GM12864 (cell line): ENCODE data around the gene CD19.

Experiments
- DNase-seq: peaks from one replicate; pipeline ENCODE4 v3.0.0-alpha.2; 2011; ENCODE audit warnings: low read depth
- H3K4me3 ChIP-seq: 2 replicates; pipeline ENCODE4 v1.5.1; 2011; ENCODE audit warnings: mild to moderate bottlenecking, low read depth, low read length, control low read depth
- TF ChIP-seq, protein P1 (sequence below): IDR thresholded peaks from 2 replicates; pipeline ENCODE4 v1.5.1; 2011; ENCODE audit warnings: low read depth, mild to moderate bottlenecking, moderate library complexity, low read length, control low read depth, inconsistent platforms; ENCODE audit errors: missing control alignments

The CD19 gene

GRCh38 chr16:28893291-28893690 lies 38.5 kb upstream of the CD19 start:
- DNase-seq = no peak
- TF ChIP-seq, protein P1, sequence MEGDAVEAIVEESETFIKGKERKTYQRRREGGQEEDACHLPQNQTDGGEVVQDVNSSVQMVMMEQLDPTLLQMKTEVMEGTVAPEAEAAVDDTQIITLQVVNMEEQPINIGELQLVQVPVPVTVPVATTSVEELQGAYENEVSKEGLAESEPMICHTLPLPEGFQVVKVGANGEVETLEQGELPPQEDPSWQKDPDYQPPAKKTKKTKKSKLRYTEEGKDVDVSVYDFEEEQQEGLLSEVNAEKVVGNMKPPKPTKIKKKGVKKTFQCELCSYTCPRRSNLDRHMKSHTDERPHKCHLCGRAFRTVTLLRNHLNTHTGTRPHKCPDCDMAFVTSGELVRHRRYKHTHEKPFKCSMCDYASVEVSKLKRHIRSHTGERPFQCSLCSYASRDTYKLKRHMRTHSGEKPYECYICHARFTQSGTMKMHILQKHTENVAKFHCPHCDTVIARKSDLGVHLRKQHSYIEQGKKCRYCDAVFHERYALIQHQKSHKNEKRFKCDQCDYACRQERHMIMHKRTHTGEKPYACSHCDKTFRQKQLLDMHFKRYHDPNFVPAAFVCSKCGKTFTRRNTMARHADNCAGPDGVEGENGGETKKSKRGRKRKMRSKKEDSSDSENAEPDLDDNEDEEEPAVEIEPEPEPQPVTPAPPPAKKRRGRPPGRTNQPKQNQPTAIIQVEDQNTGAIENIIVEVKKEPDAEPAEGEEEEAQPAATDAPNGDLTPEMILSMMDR = no peak
- no peak overlapping the region for H3K4me3 ChIP-seq

- H3K4me3 ChIP-seq = no peak overlapping the region
- TF ChIP-seq, protein P1 = no peak
- no peak for DNase-seq
Observed at GRCh38 chr16:28895609-28896008, 36.2 kb upstream of the CD19 start.

- DNase-seq = no peak
- no peak overlapping the region for H3K4me3 ChIP-seq
- TF ChIP-seq, protein P1 = no peak
Observed at GRCh38 chr16:28897826-28898225, 33.9 kb upstream of the CD19 start.

DNA sequence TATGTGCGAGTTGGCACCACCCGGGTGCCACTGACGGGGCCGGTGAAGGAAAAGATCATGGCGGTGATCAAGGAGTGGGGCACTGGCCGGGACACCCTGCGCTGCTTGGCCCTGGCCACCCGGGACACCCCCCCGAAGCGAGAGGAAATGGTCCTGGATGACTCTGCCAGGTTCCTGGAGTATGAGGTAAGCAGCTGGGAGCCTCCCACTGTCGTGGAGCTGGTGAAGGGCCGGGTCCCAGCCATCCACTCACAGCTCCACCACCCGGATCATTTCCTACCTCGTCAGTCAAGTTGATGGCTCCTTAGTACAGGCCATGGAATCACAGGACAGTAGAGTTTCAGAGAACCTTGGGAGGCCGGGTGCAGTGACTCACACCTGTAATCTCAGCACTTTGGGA lies 33.5 kb upstream of the CD19 start:
- TF ChIP-seq, protein P1 = no peak
- H3K4me3 ChIP-seq = no peak overlapping the region
- DNase-seq = no peak

- no peak for DNase-seq
- no peak overlapping the region for H3K4me3 ChIP-seq
- TF ChIP-seq, protein P1 = no peak
Observed at GRCh38 chr16:28898942-28899341, 32.8 kb upstream of the CD19 start.

DNA sequence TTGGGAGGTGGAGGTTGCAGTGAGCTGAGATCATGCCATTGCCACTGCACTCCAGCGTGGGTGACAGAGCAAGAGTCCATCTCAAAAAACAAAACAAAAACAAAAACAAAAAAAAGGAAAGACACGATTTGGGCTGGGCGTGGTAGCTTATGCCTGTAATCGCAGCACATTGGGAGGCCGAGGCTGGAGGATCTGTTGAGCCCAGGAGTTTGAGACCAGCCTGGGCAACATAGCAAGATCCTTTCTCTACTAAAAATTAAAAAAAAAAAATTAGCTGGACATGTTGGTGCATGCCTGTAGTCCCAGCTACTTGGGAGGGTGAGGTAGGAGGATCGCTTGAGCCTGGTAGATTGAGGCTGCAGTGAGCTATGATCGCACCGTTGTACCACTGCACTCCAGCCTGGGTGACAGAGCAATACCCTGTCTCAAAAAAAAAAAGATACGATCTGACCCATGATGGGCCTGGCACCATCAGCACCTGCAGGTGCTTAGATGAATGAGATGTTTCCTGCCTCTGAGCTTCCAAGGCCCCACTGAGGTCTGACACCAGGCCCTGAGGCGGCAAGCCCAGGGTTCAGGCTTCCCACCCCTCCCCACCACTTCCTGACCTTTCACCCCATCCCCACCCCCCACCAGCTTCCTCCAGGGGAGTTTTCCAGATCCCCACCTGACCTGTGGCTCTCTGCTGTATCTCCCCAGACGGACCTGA lies 31.7 kb upstream of the CD19 start:
- no peak for DNase-seq
- H3K4me3 ChIP-seq = no peak overlapping the region
- TF ChIP-seq, protein P1 = no peak

DNA sequence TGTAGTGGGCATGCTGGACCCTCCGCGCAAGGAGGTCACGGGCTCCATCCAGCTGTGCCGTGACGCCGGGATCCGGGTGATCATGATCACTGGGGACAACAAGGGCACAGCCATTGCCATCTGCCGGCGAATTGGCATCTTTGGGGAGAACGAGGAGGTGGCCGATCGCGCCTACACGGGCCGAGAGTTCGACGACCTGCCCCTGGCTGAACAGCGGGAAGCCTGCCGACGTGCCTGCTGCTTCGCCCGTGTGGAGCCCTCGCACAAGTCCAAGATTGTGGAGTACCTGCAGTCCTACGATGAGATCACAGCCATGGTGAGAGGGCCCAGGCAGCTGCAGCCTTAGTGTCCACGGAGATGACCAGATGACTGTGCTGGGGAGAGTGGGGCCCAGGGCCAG lies 31.2 kb upstream of the CD19 start:
- TF ChIP-seq, protein P1 = no peak
- no peak for DNase-seq
- H3K4me3 ChIP-seq = no peak overlapping the region
